Measurements from ENCODE around the gene TOR3A. TPM values are rescaled to one million over a fixed set of nuclear protein-coding genes. Genes with fewer than 3 reads are reported as not detected.

TOR3A gene
- total RNA-seq, 1 donor from 2014 or later: 23.2 TPM

DNA sequence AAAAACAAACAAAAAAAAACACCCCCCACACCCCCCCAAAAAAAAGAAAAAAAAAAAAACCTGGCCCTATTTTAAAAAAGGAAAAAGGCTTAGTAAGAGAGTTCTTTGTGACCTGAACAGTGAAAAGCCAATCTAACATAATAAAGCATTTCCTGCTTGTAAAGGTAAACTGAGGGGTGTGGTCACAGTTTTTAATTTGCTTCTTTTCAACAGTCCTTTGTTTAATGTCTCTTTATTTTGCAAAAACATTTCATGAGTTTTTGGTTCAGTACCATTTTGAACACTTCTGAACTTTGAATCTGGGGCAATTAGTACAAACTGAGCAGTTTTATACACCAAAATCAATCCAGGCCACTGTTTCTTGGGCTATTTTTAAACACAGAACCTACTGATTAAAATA, 37.6 kb downstream of the TOR3A start:
- no peak for DNase-seq (ENCODE audit: extremely low spot score, unreplicated experiment)
- H3K4me1 Mint-ChIP-seq (ENCODE audit: unreplicated experiment): peaks cover 10% of the 10 kb centered on the region
- peaks cover 23% of the 10 kb centered on the region for H3K36me3 Mint-ChIP-seq
- TF ChIP-seq, protein P1, sequence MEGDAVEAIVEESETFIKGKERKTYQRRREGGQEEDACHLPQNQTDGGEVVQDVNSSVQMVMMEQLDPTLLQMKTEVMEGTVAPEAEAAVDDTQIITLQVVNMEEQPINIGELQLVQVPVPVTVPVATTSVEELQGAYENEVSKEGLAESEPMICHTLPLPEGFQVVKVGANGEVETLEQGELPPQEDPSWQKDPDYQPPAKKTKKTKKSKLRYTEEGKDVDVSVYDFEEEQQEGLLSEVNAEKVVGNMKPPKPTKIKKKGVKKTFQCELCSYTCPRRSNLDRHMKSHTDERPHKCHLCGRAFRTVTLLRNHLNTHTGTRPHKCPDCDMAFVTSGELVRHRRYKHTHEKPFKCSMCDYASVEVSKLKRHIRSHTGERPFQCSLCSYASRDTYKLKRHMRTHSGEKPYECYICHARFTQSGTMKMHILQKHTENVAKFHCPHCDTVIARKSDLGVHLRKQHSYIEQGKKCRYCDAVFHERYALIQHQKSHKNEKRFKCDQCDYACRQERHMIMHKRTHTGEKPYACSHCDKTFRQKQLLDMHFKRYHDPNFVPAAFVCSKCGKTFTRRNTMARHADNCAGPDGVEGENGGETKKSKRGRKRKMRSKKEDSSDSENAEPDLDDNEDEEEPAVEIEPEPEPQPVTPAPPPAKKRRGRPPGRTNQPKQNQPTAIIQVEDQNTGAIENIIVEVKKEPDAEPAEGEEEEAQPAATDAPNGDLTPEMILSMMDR (conservative IDR thresholded peaks at IDR 0.05): no peak
- H3K9me3 Mint-ChIP-seq: no peaks in the 10 kb centered on the region
- no peaks in the 10 kb centered on the region for H3K27me3 Mint-ChIP-seq
- no peak overlapping the region for H3K4me3 Mint-ChIP-seq
- no peak overlapping the region for H3K27ac Mint-ChIP-seq

DNA sequence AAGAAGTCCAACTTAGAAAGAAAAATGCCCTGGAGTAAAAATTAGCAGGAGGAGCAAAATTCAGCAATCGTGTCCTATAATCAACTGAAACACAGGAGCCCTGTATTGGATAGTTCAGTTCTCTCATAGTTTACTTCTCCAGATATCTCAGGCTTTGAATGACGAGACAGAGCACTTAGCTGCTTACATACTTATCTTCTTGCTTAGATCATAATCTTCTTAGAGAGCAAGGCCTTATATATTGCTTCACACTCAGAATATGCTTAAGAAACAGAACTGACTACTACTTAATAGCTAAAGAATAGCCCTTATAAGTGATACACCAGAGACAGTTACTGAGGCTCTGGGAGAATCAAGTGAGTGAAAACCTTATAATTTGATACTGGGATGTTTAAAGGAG, 38.9 kb downstream of the TOR3A start:
- Mint-ChIP-seq H3K27me3 (no peaks in the 10 kb centered on the region), H3K27ac (peak overlapping the region; percentile 6)
- TF ChIP-seq, protein P1 (conservative IDR thresholded peaks at IDR 0.05): no peak

DNA sequence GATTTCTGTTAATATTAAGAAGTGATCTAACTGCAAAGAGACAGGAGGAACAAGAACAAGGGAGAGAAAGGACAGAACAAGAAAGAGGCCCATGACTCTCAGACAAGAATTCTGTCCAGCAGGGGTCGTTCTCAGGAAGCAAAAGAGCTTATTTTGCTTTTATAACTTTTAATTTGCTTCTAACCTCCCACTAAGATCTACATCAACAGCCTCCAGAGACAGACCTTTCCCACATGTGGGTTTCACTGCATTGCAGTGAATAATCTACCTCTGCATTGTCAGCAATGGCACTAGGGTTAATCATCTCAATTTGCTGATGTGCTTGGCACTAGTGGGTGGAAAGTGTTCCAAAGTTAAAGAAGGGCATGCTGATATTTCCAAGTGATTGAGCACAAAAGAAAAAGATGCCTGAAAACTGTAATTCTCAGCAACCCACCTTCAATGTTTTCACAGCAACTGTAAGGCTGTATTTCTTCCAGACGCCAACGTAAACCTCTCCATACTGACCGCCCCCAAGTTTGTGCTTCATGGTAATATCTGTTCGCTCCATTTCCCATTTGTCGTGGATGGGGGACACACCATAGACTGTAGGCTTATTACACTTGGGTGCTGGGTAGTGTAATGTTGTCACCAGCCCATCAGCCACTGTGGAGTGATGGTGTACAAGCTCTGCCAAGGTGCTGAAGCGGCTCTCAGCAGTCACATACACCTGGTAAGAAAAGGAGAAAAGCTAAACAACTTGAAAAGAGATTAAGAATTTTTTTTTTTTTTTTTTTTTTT, 39.5 kb downstream of the TOR3A start:
- Mint-ChIP-seq H3K4me3 (no peak overlapping the region), H3K4me1 (ENCODE audit: unreplicated experiment) (peaks cover 10% of the 10 kb centered on the region), H3K27ac (peak overlapping the region; percentile 6), H3K27me3 (no peaks in the 10 kb centered on the region), H3K36me3 (peaks cover 22% of the 10 kb centered on the region), H3K9me3 (no peaks in the 10 kb centered on the region)
- no peak for DNase-seq (ENCODE audit: extremely low spot score, unreplicated experiment)
- TF ChIP-seq, protein P1 (conservative IDR thresholded peaks at IDR 0.05): peak; percentile 76

More for the DNA sequence above, 38.9 kb downstream of the TOR3A start:
- peaks cover 10% of the 10 kb centered on the region for H3K4me1 Mint-ChIP-seq (ENCODE audit: unreplicated experiment)
- no peak overlapping the region for H3K4me3 Mint-ChIP-seq
- H3K9me3 Mint-ChIP-seq: no peaks in the 10 kb centered on the region
- no peak for DNase-seq (ENCODE audit: extremely low spot score, unreplicated experiment)
- H3K36me3 Mint-ChIP-seq: peaks cover 23% of the 10 kb centered on the region

GRCh38 chr1:179124873-179125272, 43.0 kb downstream of the TOR3A start:
- Mint-ChIP-seq H3K4me1 (ENCODE audit: unreplicated experiment) (peaks cover 14% of the 10 kb centered on the region), H3K27ac (no peak overlapping the region), H3K27me3 (no peaks in the 10 kb centered on the region)

GRCh38 chr1:179126338-179127060, 44.6 kb downstream of the TOR3A start:
- Mint-ChIP-seq H3K27ac (no peak overlapping the region), H3K4me3 (no peak overlapping the region)

More at GRCh38 chr1:179124873-179125272, 43.0 kb downstream of the TOR3A start:
- H3K4me3 Mint-ChIP-seq: no peak overlapping the region
- H3K9me3 Mint-ChIP-seq: peaks cover 4% of the 10 kb centered on the region
- TF ChIP-seq, protein P1 (conservative IDR thresholded peaks at IDR 0.05): no peak
- DNase-seq (ENCODE audit: extremely low spot score, unreplicated experiment): no peak
- H3K36me3 Mint-ChIP-seq: peaks cover 18% of the 10 kb centered on the region

More at GRCh38 chr1:179126338-179127060, 44.6 kb downstream of the TOR3A start:
- DNase-seq (ENCODE audit: extremely low spot score, unreplicated experiment): no peak
- H3K9me3 Mint-ChIP-seq: peaks cover 4% of the 10 kb centered on the region
- no peaks in the 10 kb centered on the region for H3K27me3 Mint-ChIP-seq
- H3K36me3 Mint-ChIP-seq: peaks cover 17% of the 10 kb centered on the region
- TF ChIP-seq, protein P1 (conservative IDR thresholded peaks at IDR 0.05): no peak
- H3K4me1 Mint-ChIP-seq (ENCODE audit: unreplicated experiment): peaks cover 5% of the 10 kb centered on the region
